ENCODE data around the gene GGACT.

- no peak for TF ChIP-seq CTCF (IDR thresholded peaks at IDR 0.05; ENCODE audit: low read length)
- no peak for TF ChIP-seq EZH2 (optimal IDR thresholded peaks at IDR 0.05; ENCODE audit: low read depth, low read length)
- no peak for TF ChIP-seq EZH2phosphoT487 (IDR thresholded peaks at IDR 0.05; ENCODE audit: low read length)
These were observed 14.0 kb upstream of the GGACT start for GRCh38 chr13:100602493-100603111.

All from MM.1S (cell line).